Testis (tissue), 5 donors: ENCODE data around the gene HAAO. TPM values are rescaled to one million over a fixed set of nuclear protein-coding genes. Genes with fewer than 3 reads are reported as not detected.

ENCODE experiments used
- DNase-seq: peaks from one replicate; pipeline ENCODE4 v3.0.0-alpha.2; 2019
- H3K27ac ChIP-seq, 2 donors: fragments of 200-600 bp; sonication (generic); one replicate each; pipeline ENCODE4 v1.5.1; 2019
- H3K27me3 ChIP-seq: fragments of 200-600 bp; sonication (generic); one replicate; pipeline ENCODE4 v1.5.1; 2019
- H3K36me3 ChIP-seq: fragments of 200-600 bp; sonication (generic); one replicate; pipeline ENCODE4 v1.5.1; 2017; ENCODE audit warnings: low read depth; ENCODE audit errors: missing control alignments
- H3K4me1 ChIP-seq: fragments of 200-600 bp; sonication (generic); one replicate; pipeline ENCODE4 v1.5.1; 2019
- H3K4me3 ChIP-seq, 2 donors: fragments of 200-600 bp; sonication (generic); one replicate each; pipeline ENCODE4 v1.5.1; 2017 to 2019
- H3K9me3 ChIP-seq: fragments of 200-600 bp; sonication (generic); one replicate; pipeline ENCODE4 v1.5.1; 2017
- CTCF ChIP-seq, 3 experiments: fragments of 450-650 bp in 2 of 3; fragments of 200-600 bp in 1 of 3; sonication (generic) in 1 of 3; IDR thresholded peaks; one replicate each; pipeline ENCODE4 v1.5.1; 2016 to 2019; ENCODE audit warnings: antibody characterized with exemption in 3 of 3, mild to moderate bottlenecking in 2 of 3, moderate library complexity in 1 of 3
- POLR2A ChIP-seq: fragments of 450-650 bp; IDR thresholded peaks from one replicate; pipeline ENCODE4 v1.6.1; 2017; ENCODE audit warnings: antibody characterized with exemption, mild to moderate bottlenecking, moderate library complexity
- WGBS, 2 donors: methylation state at CpG; one replicate each; pipeline ENCODE4 v1.1.5; 2018; 5-methylcytosine and 5-hydroxymethylcytosine counted together
- intact Hi-C: fragments of 100-400 bp; cut with DNase I; formaldehyde crosslinking; loops from one replicate; pipeline ENCODE4 v1.15.1; 2023; ENCODE audit warnings: low total_unique reads
- long read RNA-seq, 2 donors: transcript quantifications; one replicate each; lab custom pipeline, GENCODE V29; 2026
- polyA plus RNA-seq: library from polyadenylated mRNA; stranded (reverse); fragments of 350-450 nt; fragmentation: Illumina TruSeq; extraction: RNeasy Lipid Tissue Mini Kit (QIAGEN cat#74804); gene quantifications from one replicate; pipeline ENCODE4 v1.2.3, GENCODE V29; 2014; ENCODE audit warnings: low read depth, low replicate concordance; ENCODE audit not compliant: insufficient read depth
- total RNA-seq, 2 donors: library from RNA; depleted of rRNA; stranded (reverse); fragments of >200 nt; gene quantifications; one replicate each; pipeline ENCODE4 v1.2.3, GENCODE V29; 2016

Gene HAAO
- total RNA-seq (1 to 10 TPM; 3.2 to 5.3 TPM), polyA plus RNA-seq (6.0 TPM)
- long read RNA-seq, donor 1, partial matches to known transcripts, result 0 of 2 reads
- long read RNA-seq, donor 1, other reads (novel, unspliced or antisense), result 0 of 2 reads
- long read RNA-seq, donor 2, partial matches to known transcripts, result 0 of 3 reads
- long read RNA-seq, donor 2, other reads (novel, unspliced or antisense), result 0 of 3 reads

GRCh38 chr2:42792583-42793333 is at the start of gene HAAO:
HAAO (minus strand) TSS chr2:42792583; CDS start chr2:42792536, 47 bp downstream.
- intact Hi-C loops, result no loop called here
- no peak for TF ChIP-seq POLR2A
- peak in 2 of 3 experiments; percentile 5 to 8 for TF ChIP-seq CTCF (IDR thresholded peaks at IDR 0.05)

GRCh38 chr2:42841344-42841743 is 49.0 kb upstream of the HAAO start:
- Histone ChIP-seq H3K4me3 (no peak overlapping the region), H3K9me3 (no peaks in the 10 kb centered on the region), H3K36me3 (no peaks in the 10 kb centered on the region), H3K27ac (peak overlapping the region in 1 of 2 donors; percentile 1), H3K27me3 (no peaks in the 10 kb centered on the region), H3K4me1 (peaks cover 14% of the 10 kb centered on the region)
- 73 to 75% methylated on average over 5 of the region's 5 CpGs for WGBS, 2 donors
- TF ChIP-seq CTCF (IDR thresholded peaks at IDR 0.05), result no peak
- TF ChIP-seq POLR2A, result no peak
- intact Hi-C loops, result loop anchor here (10.0 kb wide), 1 partner anchor 383 kb away; the partner anchor contains the start of gene ZFP36L2
- DNase-seq, result no peak

More at GRCh38 chr2:42792583-42793333, at the start of gene HAAO:
- WGBS, 2 donors, result 2 to 4% methylated on average over 32 to 48 of the region's 75 CpGs
- Histone ChIP-seq H3K9me3 (no peaks in the 10 kb centered on the region), H3K27me3 (no peaks in the 10 kb centered on the region), H3K4me1 (peaks cover 7% of the 10 kb centered on the region), H3K27ac (peak within 1 kb of the TSS; percentile 90 to 94), H3K4me3 (peak within 1 kb of the TSS; percentile 67 to 75), H3K36me3 (no peaks in the 10 kb centered on the region)
- DNase-seq, result peak; percentile 46

GRCh38 chr2:42840760-42841159 is 48.4 kb upstream of the HAAO start:
- no peak for DNase-seq
- peak overlapping the region in 1 of 2 donors; percentile 33 for H3K27ac ChIP-seq
- WGBS, 2 donors, result 69 to 90% methylated on average over 5 to 6 of the region's 6 CpGs
- peaks cover 12% of the 10 kb centered on the region for H3K4me1 ChIP-seq
- TF ChIP-seq POLR2A (no peak), CTCF (IDR thresholded peaks at IDR 0.05) (no peak)
- intact Hi-C loops, result loop anchor here (10.0 kb wide), 1 partner anchor 384 kb away; the partner anchor contains the start of gene ZFP36L2
- H3K9me3 ChIP-seq, result no peaks in the 10 kb centered on the region
- no peaks in the 10 kb centered on the region for H3K36me3 ChIP-seq
- no peaks in the 10 kb centered on the region for H3K27me3 ChIP-seq
- no peak overlapping the region for H3K4me3 ChIP-seq

- Histone ChIP-seq H3K4me1 (peaks cover 12% of the 10 kb centered on the region), H3K27ac (peak overlapping the region in 1 of 2 donors; percentile 33), H3K9me3 (no peaks in the 10 kb centered on the region), H3K4me3 (no peak overlapping the region), H3K27me3 (no peaks in the 10 kb centered on the region), H3K36me3 (no peaks in the 10 kb centered on the region)
- intact Hi-C loops, result loop anchor here (10.0 kb wide), 1 partner anchor 385 kb away; the partner anchor contains the start of gene ZFP36L2
- peak; percentile 46 for DNase-seq
- TF ChIP-seq POLR2A, result no peak
- no peak for TF ChIP-seq CTCF (IDR thresholded peaks at IDR 0.05)
- WGBS, 2 donors, result 49 to 56% methylated on average over 4 of the region's 4 CpGs
Measured at GRCh38 chr2:42839809-42840501, 47.6 kb upstream of the HAAO start.
